Measurements from ENCODE around the gene ATF4. TPM values are rescaled to one million over a fixed set of nuclear protein-coding genes. Genes with fewer than 3 reads are reported as not detected.

Gene ATF4
- total and polyA plus RNA-seq, 2 of the 13 experiments (the other 11 are each of a cell fraction or from before 2014, with no cell fraction given), result 486 to 1,297 TPM

GRCh38 chr22:39496131-39496838 is 24.1 kb upstream of the ATF4 start (continued):
- TF ChIP-seq HNF1B (CRISPR knock-in tag; IDR thresholded peaks at IDR 0.05) (0 out of 2 replicates have a peak, but pooled peaks have one; percentile 18), BORCS8-MEF2B (CRISPR knock-in tag; IDR thresholded peaks at IDR 0.05) (no peak), STAG1 (CRISPR knock-in tag; IDR thresholded peaks at IDR 0.05) (peak; percentile 65), XRCC5 (optimal IDR thresholded peaks at IDR 0.05; ENCODE audit: low read length) (peak; percentile 92), KLF13 (CRISPR knock-in tag; IDR thresholded peaks at IDR 0.05) (no peak), MYC (CRISPR knock-in tag; IDR thresholded peaks at IDR 0.05; ENCODE audit: borderline replicate concordance) (peak; percentile 27; the same call in 1 of the 2 replicates), HMG20A (CRISPR knock-in tag; IDR thresholded peaks at IDR 0.05; ENCODE audit: borderline replicate concordance) (no peak)

- in situ Hi-C loops (cut with HindIII; ENCODE audit: extremely low pct_ligation_motif_present, low pct_unique_long_range_greater_than_20kb), result no loop called here
- Histone ChIP-seq H3K9ac (ENCODE audit: insufficient read depth, low read depth, low read length) (no peak overlapping the region), H3K4me1 (ENCODE audit: insufficient read depth, low read length) (peaks cover 57% of the 10 kb centered on the region), H3K79me2 (ENCODE audit: insufficient read depth, low read length) (no peaks in the 10 kb centered on the region), H3K4me3 (replicated peaks in 1 of 3; ENCODE audit: insufficient read depth in 1 of 3, low read depth in 2 of 3, low read length in 3 of 3) (no peak overlapping the region), H2AFZ (ENCODE audit: low read length) (no peak overlapping the region), H3K27ac (ENCODE audit: extremely low read length, insufficient read depth, low read length) (no peak overlapping the region), H3K9me3 (ENCODE audit: low read length) (no peaks in the 10 kb centered on the region), H3K4me2 (ENCODE audit: low read depth, low read length) (no peak overlapping the region), H3K36me3 (replicated peaks in 1 of 2; ENCODE audit: control insufficient read depth in 1 of 2, insufficient read depth in 2 of 2, low read length in 2 of 2) (no peaks in the 10 kb centered on the region), H3K27me3 (ENCODE audit: control insufficient read depth in 1 of 2, insufficient read depth in 2 of 2, low read length in 2 of 2) (peaks cover 0 to under 1% of the 10 kb centered on the region in 2 experiments; a peak in 1 of 5 replicates), H4K20me1 (ENCODE audit: insufficient read depth, low read length) (no peaks in the 10 kb centered on the region)
- BruUV-seq (replicated peaks), result no TSS peak
- FAIRE-seq, result no peak
- TF ChIP-seq DNMT3B (CRISPR knock-in tag; conservative IDR thresholded peaks at IDR 0.05) (no peak), NKX3-1 (CRISPR knock-in tag; IDR thresholded peaks at IDR 0.05) (no peak), ZNF230 (CRISPR knock-in tag; IDR thresholded peaks at IDR 0.05) (no peak), GATAD2A (CRISPR knock-in tag; IDR thresholded peaks at IDR 0.05) (no peak), SYNCRIP (IDR thresholded peaks at IDR 0.05; ENCODE audit: insufficient read depth, low read depth, low read length) (no peak), SMAD3 (CRISPR knock-in tag; IDR thresholded peaks at IDR 0.05) (no peak), TCF12 (IDR thresholded peaks at IDR 0.05) (no peak), TCF12 (CRISPR knock-in tag; IDR thresholded peaks at IDR 0.05) (no peak), MLX (CRISPR knock-in tag; IDR thresholded peaks at IDR 0.05) (no peak), ZNF766 (CRISPR knock-in tag; IDR thresholded peaks at IDR 0.05; ENCODE audit: borderline replicate concordance) (no peak), JUND (CRISPR knock-in tag; IDR thresholded peaks at IDR 0.05) (no peak), NAIF1 (CRISPR knock-in tag; IDR thresholded peaks at IDR 0.05; ENCODE audit: borderline replicate concordance) (no peak), ZFP36 (IDR thresholded peaks at IDR 0.05; ENCODE audit: borderline replicate concordance, low read depth, low read length, partially characterized antibody) (no peak), TBX3 (IDR thresholded peaks at IDR 0.05; ENCODE audit: borderline replicate concordance) (no peak), KLF15 (CRISPR knock-in tag; IDR thresholded peaks at IDR 0.05; ENCODE audit: borderline replicate concordance) (no peak)
- intact Hi-C loops (cut with micrococcal nuclease; ENCODE audit: unreplicated experiment), result no loop called here
- ChIA-PET POLR2A (interaction anchor here (2.0 to 9.1 kb wide), 2 partner anchors 22 to 30 kb away, joined by 41 to 167 read pairs; partner anchors contain the start of genes ATF4 and RPS19BP1), CTCF (ENCODE audit: low intra/inter-chr PET ratio, low total read pairs) (interaction anchor here (2.8 kb wide), 1 partner anchor 32 kb away, joined by 24 read pairs; no protein-coding TSS in a partner anchor)
- WGBS (ENCODE audit: low lambda C conversion rate), result 90% methylated on average over 8 of the region's 8 CpGs
- no peak for DNase-seq (ENCODE audit: low spot score)
- no peak for ATAC-seq
Observed at GRCh38 chr22:39497429-39497828, 22.9 kb upstream of the ATF4 start.

All from HepG2 (cell line).